Measurements from ENCODE around the gene BANK1. TPM values are rescaled to one million over a fixed set of nuclear protein-coding genes. Genes with fewer than 3 reads are reported as not detected.

BANK1 gene
- total RNA-seq, 1 experiment from 2014 or later = 0.05 TPM

DNA sequence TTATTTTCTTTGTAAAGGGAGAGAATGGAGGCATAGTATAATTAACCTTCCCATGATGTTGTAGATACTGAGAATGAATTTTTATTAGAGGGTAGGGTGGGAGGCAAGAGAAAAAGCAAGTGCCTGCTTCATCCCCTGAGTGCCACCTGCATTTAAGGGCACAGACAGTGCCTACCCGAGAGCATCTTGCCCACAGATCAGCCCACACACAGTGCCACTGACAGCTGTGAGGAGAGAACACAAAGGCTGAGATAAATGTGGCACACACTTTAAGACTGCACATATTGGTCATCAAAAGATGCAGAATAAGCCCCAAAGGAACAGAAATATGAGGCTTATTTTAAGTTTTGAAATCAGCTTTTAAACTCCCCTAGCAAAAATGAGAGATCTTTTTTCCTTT lies 304.0 kb downstream of the BANK1 start:
- DNase-seq (ENCODE audit: extremely low read depth, low read depth) = no peak

DNA sequence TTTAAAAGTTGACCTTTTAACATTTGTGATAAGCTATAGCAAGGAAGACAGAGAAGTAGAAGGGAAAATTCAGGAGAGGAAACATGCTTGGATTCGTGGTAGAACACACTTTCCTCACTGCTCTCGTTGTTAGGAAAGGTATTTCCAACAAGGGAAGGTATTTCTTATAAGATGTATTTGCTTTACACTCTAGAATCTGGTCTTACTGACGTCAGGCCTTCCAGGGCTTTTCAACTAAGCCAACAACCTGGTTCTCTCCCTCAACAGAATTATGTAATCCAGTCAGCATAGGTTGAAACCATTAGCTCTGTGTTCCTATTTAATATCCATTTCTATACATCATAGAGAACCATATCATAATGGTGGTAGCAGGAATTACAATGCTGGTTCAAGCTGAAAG lies 312.8 kb downstream of the BANK1 start:
- DNase-seq (ENCODE audit: extremely low read depth, low read depth) = no peak

DNA sequence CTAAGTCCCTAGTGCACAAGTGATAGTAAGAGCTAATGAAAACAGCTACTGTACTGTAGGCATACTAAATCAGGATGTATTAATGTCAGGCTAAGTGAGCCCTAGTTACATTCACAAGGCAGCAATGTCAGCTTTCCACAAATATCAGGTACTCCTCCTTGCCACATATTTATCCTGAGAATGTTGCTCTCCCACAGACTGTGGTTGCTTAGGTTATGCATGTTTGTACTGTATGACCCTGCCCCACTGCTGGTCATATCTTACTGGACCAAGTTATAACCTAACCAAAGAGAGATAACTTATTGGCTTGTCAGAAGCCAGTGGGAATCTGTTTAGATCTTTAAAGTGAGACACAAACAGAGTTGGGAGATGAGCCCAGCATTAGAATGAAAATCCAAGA lies 313.7 kb downstream of the BANK1 start:
- DNase-seq (ENCODE audit: extremely low read depth, low read depth) = no peak

DNA sequence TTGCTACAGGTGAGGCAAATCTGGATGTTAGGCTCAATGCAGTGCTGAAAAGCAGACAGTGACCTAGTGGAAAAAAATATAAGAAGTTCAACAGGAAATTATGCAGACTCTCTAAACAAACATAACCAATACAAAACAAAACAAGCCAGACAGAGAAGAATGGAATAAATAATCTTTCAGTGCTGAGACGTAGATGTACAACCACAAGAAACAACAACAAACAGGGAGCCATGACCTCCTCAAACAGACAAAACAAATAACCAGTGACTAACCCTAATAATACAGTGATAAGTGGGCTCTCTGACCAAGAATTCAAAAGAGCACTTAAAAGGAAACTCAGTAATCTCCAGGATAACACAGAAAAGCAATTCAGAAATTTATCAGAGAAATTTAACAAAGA lies 315.5 kb downstream of the BANK1 start:
- no peak for DNase-seq (ENCODE audit: extremely low read depth, low read depth)

DNA sequence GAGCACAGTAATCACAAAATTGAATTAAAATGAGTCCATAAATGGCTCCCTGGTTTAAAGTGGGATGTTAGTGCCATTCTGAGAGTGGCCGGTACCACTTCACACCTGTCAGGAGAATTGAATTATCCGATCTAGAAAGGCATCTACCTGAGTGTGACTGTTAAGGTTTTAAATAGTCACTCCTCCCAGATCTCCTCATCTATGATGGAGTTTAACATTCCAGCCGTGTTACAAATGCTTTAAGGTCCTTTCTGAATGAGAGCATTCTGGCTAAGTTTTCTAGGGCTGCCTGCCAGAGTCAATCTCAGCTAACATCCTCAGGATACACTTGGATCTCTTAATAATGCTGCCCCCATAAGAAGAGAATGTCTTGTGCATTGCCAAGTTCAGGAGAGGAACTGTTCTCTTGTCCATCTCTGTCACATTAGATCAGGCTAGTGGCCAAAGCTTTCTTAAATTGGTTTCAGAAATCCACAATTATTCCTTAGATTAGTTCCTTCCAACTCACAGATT lies 323.6 kb downstream of the BANK1 start:
- no peak for DNase-seq (ENCODE audit: extremely low read depth, low read depth)

DNA sequence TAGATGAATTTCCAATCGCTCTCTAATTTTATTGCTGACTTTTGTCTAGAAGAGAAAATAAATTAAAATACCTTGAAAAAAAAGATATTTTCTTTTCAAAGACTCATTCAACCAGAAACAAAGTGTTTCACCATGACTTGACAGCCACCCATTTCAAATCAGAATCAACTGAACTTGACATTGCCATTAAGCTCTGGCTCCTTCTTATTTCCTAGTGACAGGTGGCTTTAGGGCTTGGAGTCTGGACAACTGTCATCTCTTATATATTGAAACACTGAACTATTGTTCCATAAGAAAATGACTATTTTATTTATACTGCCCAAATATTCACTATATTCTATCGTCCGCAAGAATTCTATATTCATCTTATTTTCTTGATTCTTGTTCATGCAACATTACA lies 325.6 kb downstream of the BANK1 start:
- no peak for DNase-seq (ENCODE audit: extremely low read depth, low read depth)

DNA sequence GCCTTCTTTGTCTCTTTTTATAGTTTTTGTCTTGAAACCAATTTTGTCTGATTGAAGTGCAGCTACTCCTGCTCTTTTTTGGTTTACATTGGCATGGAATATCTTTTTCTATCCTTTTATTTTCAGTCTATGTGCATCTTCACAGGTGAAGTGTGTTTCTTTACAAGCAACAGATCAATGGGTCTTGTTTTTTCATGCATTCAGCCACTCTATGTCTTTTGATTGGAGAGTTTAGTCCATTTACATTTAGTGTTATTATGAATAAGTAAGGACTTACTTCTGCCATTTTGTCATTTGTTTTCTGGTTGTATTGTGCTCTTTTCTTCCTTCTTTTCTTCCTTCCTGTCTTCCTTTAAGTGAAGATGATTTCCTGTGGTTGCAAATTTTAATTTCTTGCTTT lies 330.3 kb downstream of the BANK1 start:
- DNase-seq (ENCODE audit: extremely low read depth, low read depth) = no peak
